C4-2B (cell line): Measurements from ENCODE around the gene SAP30L.

Experiments used
- CTCF ChIP-seq: fragments of 450-650 bp; conservative IDR thresholded peaks from 2 replicates; pipeline ENCODE4 v1.5.1; 2017; ENCODE audit warnings: mild to moderate bottlenecking
- ZFX ChIP-seq: fragments of 450-650 bp; IDR thresholded peaks from 2 replicates; pipeline ENCODE4 v1.6.1; 2017

GRCh38 chr5:154479944-154480750, 34.4 kb downstream of the SAP30L start:
- TF ChIP-seq CTCF, result no peak
- TF ChIP-seq ZFX, result no peak
